Measurements from ENCODE around the gene FAM234A.
A peak's percentile ranks its signal among the peaks of the same experiment; 100 is the strongest.

Gene FAM234A

DNA sequence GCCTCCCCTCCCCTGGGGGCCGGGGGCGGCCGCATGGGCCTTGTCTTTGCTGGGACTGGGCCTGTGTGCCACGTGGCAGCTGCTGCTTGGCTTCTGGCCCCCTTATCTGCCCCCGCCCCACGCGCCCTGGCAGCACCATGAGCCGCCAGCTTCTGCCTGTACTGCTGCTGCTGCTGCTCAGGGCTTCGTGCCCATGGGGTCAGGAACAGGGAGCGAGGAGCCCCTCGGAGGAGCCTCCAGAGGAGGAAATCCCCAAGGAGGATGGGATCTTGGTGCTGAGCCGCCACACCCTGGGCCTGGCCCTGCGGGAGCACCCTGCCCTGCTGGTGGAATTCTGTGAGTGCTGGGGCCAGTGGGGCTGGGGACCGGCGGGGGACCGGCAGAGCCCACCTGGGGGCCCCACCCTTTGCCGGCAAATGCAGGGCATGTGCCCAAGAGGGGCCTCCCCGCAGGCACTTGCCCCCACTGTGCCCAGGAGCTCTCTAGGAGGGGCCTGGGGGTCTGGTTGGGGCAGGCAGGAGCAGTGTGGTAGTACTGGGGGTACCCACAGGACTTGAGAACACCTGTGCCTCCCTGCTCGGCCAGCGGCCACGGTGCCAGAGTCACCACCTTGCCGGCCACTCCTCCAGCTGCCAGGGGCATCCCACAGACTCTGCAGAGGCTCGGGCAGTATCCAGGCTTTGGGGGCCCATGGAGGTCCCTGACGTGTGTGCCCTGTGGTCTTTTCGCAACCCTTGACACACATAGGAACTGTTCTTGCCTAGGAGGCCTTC, 48.6 kb downstream of the FAM234A start, which contains the start of gene PDIA2:
PDIA2 (plus strand) TSS at position 132 of the 773 bp plus-strand sequence; CDS start at position 138, 6 bp downstream.
- no peak for DNase-seq

DNA sequence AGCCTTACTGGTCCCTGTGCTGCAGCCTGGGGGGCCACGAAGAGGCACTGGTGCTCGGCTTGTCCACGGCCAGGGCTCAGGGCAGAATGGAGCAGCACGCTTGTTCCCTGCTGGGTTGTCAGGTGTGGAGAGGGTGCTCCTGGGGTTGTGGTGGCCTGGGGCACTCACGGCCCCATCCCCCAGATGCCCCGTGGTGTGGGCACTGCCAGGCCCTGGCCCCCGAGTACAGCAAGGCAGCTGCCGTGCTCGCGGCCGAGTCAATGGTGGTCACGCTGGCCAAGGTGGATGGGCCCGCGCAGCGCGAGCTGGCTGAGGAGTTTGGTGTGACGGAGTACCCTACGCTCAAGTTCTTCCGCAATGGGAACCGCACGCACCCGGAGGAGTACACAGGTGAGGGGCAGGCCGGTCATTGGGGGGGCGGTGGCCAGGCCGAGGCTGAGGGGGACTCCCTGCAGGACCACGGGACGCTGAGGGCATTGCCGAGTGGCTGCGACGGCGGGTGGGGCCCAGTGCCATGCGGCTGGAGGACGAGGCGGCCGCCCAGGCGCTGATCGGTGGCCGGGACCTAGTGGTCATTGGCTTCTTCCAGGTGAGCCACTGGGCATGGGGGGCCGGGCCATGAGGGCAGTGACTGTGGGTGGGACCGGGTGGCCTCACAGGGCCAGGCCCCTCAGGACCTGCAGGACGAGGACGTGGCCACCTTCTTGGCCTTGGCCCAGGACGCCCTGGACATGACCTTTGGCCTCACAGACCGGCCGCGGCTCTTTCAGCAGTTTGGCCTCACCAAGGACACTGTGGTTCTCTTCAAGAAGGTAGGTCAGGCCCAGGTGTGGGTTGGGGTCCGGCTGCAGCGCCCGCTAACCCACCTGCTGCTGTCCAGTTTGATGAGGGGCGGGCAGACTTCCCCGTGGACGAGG, 49.8 kb downstream of the FAM234A start:
- DNase-seq = no peak

DNA sequence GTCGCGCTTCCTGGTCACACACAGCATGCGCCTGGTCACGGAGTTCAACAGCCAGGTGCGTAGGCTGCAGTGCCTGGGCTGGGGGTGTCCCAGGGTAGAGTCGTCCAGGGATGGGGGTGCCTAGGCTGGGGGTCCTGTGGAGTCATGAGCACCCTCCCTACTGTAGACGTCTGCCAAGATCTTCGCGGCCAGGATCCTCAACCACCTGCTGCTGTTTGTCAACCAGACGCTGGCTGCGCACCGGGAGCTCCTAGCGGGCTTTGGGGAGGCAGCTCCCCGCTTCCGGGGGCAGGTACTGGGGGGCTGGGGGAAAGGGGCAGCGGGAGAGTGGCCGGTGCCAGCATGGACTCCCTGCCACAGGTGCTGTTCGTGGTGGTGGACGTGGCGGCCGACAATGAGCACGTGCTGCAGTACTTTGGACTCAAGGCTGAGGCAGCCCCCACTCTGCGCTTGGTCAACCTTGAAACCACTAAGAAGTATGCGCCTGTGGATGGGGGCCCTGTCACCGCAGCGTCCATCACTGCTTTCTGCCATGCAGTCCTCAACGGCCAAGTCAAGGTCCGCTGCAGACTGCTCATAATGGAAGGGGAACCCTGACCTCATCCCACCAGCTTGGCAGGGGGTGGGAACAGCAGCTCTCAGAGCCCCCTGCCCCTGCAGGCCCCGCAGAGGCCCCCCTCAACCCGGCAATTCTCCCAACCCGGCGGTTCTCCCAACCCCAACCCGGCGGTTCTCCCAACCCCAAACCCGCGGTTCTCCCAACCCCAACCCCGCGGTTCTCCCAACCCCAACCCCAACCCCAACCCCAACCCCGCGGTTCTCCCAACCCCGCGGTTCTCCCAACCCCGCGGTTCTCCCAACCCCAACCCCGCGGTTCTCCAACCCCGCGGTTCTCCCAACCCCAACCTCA, 50.8 kb downstream of the FAM234A start:
- DNase-seq = no peak

DNA sequence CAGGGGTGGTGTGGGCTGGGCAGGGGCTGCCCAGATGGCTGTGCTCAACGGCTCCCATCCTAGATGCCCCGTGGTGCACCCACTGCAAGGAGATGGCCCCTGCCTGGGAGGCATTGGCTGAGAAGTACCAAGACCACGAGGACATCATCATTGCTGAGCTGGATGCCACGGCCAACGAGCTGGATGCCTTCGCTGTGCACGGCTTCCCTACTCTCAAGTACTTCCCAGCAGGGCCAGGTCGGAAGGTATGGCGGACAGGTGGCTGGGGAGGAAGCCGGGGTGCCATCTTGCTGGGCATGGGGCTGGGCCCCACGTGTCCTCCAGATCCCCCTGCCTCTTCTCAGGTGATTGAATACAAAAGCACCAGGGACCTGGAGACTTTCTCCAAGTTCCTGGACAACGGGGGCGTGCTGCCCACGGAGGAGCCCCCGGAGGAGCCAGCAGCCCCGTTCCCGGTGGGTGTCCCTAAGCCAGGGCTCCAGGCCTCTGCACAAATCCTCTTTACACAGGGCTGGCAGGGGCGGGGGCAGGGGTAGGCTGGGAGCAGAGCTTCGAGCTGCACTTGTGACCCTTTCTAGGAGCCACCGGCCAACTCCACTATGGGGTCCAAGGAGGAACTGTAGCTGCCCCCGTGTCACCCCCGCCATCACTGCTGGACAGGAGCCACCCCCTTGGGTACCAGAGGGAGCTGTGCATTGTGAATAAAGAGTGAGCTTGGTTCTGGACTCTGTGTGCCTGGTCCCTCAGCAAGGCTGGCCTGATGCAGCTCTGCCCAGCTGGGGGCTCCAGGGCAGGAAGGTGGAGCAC, 52.1 kb downstream of the FAM234A start:
- DNase-seq = no peak

DNA sequence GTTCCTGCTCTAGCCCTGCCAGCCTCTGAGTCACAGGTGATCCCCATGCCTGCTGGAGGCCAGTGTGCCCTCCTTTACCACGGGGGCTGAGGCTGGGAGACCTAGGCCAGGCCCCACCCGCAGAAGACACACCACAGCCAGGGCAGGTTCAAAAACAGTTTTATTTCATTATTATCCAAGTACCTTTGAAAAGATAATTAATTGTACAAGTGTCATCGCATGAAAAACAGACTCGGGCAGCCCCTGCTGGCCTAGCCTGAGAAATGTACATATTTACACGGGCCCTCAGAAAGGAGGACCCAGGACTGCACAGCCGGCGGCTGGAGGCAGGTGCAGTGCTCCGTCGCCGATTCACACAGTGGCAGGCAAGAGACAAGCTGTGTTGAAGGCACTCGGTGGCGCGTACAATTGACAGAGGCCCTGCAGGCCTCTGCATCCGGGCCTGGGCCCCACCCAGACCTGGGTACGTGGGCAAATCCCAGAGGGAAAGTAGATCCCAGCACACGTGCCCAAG, 52.7 kb downstream of the FAM234A start:
- no peak for DNase-seq

DNA sequence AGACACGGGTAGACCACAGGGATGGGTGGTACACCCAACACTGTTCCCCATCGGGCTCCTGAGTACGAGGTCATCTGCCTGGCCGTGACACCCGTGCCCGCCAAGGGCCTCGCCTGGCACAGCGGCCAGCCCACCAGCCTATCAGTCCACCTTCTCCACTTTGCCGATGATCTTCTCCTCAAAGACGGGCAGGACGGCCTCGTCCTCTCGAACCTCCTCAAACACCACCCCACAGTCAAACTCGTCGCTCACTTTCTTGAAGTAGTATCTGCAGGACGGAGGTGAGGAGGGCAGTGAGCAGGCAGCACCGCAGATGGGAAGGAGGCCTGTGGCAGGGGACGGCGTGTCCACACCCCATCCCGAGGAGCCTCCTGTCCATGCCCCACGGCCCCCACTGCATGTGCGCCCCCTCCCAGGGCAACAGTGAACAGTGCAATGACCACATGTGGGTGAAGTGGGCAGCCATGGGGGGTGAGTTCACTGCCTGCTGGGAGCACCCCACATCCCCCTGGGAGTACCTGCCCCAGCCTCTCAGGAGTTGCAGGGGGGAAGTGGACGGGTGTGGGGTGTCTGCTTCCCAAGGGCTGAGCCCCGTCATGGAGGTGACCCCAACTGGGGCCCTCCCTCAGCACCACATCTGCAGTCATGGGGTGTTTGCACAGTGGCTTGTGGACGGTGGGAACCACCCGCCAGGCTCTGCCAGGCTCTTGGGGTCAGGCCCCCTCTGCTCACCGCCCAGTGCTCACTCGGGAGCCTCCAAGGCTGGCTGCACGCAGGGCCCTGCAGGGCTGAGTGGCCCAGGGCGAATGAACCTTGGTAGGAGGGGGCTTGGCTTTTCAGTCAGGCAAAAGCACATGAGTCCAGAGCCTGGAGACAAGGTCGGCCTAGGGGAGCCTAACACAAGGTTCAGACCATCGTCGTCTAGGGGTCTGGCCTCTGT, 53.6 kb downstream of the FAM234A start:
- DNase-seq = no peak

DNA sequence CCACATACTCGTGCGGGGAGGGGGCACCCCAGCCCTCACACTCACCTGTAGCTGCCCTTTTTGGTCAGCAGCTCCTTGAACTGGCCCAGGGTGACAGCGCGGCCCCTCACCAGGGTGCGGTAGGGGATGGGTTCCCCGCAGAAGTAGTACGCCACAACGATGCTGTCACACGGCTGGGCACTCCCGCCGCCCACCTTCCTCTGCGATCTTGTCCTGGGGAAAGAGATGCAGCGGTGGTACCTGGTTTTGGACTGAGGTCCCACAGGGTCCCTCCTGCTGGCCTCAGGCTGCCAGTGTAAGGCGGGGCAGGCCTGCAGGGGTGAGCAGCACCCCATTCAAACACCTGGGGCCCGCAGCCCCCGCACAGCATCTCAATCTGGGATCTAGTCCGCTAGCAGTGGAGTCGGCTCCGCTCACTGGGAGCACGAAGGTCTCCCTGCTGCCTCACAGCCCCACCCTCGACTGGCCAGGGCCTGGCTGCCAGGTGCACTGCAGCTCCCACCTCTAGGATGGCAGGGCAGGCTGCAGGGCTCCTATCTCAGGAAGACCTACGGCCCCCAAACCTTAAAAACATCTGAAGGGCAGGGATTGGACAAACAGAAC, 54.9 kb downstream of the FAM234A start:
- no peak for DNase-seq

DNA sequence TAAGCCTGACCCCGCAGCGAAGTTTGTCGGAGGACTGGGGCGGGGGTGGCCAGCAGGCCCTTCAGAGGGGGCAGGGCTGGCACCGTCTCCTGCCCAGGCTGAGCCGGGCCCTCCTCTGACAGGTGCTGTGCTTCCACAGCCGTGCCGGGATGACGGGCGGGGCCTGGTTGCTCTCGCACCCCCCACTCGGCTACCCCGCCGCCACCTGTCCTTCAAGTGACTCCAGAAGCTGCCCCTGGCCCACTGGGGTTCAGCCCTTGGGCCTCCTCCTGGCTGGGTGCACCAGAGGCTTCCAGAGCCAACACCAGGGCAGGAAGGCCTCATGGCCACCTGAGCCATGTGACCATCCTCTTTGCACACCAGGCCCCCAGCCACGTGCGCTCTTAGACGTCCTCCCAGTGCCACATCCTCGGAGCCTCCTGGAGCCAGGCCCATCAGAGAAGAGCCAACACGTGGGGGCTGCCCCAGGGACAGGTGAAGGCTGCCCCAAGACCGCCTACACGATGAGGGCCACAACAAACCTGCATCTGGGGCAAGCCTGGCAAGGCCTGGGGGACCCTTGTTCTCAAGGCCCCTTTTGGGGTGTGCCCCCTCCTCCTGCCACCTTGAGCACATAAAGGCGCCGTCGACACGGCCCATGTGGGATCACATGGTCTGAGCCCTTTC, 55.5 kb downstream of the FAM234A start:
- no peak for DNase-seq

DNA sequence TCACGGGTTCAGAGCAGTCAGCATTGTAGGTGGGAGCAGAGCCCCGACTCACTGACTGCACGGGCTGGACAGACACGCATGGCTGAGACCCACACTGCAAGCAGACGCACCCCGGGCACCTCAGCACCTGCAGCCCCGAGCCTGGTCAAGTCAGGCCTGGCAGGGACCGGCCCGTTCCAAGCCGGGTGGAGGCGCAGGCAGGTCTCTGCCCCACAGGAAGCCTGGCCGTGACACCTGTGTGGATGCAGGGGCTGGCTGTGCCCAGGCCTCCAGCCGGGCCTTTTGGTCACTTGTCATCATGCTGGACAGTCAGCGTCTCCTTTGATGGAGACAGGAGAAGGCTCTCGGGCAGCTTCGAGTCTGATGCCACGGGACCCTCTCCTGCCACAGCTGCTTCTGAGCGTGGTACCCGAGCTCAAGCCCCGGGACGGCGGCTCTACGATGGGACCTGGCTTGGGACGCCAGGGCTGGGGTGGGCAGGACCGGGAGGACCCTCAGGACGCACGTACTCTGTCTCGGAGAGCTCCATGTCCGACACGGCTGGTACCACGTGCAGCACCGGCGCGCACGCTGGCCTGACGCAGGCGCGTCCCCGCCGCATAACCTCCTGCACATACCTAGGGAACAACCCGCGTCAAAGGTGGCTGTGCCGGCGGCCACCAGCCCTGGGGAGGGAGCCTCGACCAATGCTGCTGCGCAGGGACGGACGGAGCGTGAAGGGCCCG, 56.2 kb downstream of the FAM234A start:
- no peak for DNase-seq

DNA sequence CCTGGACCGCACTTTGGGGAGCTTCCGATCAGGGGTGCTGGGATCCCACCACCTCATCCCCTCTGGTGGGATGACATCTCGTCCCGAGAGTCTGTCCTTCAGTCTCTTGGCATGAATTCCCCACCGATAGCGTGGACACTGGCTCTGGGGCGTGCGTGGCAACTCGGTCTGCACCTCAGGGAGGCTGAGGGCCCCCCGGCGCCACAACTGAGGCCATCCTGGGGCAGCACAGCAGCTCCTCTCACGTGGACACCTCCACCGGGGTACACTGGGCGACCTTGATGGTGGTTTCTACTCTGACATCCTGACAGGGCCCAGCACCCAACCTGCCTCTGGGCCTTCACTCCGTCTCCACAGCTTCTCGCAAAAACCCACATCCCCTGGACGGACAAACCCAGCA, 56.9 kb downstream of the FAM234A start:
- DNase-seq = no peak

DNA sequence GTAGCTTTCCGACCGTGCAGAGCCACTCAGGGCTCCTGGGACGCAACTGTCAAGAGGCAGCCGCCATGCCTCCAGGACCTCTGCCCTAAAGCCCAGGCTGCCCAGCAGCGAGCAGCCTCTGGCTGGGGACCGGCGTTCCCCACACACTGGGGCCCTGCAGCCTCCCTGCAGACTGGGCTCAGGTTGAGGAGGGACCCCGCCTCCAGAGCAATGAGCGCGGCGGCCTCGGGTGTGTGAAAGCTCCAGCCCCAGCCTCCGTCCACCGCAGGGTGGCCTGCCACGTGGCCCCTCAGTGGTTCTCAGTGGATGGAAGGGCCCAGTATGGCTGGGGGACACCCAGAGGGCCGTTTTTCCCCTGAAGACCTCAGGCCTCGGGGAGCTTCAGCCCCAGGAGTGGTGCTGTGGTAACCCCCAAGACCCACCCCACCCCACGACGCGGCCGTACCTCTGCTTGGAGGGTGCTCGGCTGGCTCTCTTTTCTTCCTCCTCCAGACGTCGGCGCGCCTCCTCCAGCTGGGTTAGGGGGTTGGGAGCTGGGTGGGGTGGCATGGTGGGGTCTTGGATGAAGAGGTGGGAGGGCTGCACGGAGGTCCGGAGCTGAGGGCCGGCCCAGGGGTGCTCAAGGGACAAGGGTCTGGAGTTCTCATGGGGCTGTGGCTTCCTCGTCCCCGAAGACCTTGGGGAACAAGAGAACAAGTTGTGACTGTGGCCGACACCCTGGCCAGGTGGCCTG, 58.6 kb downstream of the FAM234A start:
- DNase-seq = no peak

DNA sequence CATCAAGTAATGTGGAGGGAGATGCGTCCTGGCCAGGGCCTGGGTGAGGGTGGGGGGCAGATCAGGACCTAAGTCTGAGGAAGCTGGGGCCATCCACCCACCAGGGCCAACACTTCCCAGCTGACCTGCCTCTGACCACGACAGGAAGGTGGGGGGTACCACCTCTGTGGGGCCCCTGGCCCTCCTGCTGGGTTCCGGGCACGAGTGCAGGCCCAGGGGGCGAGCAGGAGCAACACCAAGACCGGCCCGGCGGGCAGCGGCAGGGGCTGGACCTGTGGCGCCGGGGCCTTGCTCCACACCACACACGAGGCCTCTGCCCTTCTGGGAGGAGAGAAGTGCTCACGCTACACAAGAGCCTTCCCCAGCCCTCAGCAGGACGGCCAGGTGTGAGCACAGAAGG, 61.7 kb downstream of the FAM234A start:
- no peak for DNase-seq

DNA sequence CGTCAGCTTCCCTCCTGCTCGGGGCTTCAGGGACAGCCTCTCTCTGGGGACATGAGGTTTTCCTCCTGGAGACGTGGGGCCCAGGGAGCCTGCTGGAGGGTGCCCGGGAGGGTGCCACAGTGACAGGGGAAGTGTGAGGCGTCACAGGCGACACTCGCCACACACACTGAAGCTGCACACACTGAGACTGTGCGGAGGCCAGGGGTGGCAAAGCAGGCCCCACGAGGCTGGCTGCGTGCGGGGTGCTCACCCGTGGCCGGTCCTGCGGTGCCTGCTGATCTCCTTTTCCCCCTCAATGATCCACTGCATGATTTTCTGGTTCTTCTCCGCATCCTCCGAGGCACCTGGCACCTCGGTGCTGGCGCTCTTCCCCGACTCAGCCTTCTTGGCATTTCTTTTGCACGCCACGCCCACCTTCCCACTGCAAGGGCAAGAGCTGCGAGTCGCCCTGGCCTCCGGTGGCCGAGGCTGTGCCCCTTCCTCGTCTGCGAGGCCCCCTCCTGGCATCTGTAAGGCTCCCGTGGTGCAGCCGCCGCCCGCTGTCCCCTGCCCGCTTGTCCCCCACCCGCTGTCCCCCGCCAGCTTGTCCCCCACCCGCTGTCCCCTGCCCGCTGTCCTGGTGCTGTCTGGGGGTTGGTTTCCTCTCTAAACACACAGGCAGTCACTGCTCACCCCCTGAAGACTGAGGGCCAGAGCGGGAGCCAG, 62.3 kb downstream of the FAM234A start:
- DNase-seq = no peak

DNA sequence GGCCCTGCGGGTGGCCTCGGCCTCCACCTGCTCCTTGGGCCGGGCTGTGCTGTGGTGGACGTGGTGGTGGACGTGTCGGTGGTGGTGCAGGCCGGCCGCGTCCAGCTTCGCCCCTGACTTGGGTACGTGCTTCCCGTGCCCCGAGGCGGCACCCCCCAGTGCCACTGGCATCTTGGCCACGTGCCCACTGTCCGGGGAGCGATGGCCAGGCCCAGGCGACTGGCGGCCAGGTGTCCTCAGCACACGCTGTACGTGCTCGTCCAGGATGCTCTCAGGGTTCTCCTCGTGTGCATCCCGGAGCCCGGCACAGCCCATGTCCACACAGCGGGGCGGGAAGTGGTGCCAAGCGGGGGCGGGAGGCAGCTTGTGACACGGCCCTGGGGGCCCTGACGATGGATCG, 63.2 kb downstream of the FAM234A start:
- no peak for DNase-seq

DNA sequence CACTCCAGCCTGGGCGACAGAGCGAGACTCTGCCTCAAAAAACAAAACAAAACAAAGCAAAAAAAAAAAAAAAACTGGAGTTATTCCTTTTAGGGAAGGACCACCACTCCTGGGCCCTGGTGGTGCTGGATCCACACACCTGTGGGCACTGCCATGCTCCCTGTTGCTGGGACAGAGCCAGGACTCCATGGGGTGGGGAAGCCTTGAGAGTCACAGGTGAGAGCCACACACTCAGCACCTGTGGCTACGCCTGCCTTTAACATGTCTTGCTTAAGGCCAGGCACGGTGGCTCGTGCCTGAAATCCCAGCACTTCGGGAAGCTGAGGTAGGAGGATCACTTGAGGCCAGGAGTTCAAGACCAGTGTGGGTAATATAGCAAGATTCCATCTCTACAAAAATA, 66.6 kb downstream of the FAM234A start:
- no peak for DNase-seq

DNA sequence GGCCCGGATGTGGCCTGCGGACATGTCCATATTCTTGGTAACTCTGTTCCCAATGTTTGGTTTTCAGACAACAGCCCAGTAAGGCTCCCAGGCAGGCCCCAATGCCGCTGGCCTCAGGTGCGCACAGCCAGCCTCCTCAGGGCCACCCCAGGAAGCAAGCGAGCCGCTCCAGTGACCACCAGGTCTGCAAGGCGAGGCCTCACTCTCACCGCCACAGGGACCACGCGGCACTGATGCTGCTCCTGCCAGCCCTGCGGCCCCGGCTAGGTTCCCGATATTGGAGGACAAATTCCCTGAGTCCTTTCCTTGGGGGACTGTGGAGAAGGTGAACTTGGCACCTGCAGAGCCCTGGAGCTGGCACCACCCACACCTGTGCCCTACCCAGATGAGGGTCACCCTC, 67.3 kb downstream of the FAM234A start:
- no peak for DNase-seq

DNA sequence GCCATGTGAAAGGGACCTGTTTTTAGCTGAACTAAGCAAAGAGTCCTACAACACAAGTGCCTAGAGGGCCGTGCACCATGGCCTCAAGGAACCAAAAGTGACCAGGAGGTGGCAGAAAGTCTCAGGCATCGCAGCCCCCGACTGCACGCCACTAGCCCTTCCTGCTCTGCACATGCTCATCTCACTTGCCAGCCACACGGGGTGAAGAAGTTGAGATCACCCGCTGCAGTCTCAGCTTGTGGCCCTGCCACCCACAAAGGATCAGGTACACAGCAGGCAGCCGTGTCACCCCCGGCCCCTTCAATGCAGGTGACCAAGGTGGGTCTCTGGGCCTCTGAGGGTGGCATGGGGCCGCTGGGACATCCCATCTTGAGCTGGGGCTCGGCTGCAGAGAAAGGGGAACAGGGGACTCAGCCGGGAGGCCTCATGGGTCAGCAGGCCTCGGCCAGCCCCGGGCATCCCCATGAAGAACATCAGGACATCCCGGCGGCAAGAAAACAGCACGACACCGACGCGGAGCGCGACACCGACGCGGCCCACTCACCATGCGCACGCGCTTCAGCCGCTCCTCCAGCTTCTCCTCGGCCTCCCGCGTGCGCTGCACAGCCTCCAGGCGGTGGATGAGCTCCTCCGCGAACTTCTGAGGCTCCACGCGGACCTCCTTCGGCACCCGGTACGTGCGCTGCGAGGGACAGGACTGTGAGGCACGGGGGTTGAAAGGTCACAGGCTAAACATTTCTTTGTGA, 69.3 kb downstream of the FAM234A start:
- peak; percentile 20 to 30 for DNase-seq

Data from CD4-positive, alpha-beta T cell treated with Interleukin-1 beta for 1 hour (primary cell).